Colonic mucosa (tissue), 4 donors: Measurements from ENCODE around the gene GLTP. TPM values are rescaled to one million over a fixed set of nuclear protein-coding genes. Genes with fewer than 3 reads are reported as not detected.

Source experiments
- DNase-seq: peaks from one replicate; pipeline ENCODE4 v3.0.0-alpha.2; 2020
- H3K27ac ChIP-seq: fragments of 200-600 bp; one replicate; pipeline ENCODE4 v1.8.0; 2021
- H3K27me3 ChIP-seq: fragments of 200-600 bp; one replicate; pipeline ENCODE4 v1.8.0; 2021
- H3K36me3 ChIP-seq: fragments of 200-600 bp; one replicate; pipeline ENCODE4 v1.8.0; 2021
- H3K4me1 ChIP-seq: fragments of 200-600 bp; one replicate; pipeline ENCODE4 v1.8.0; 2021; ENCODE audit warnings: mild to moderate bottlenecking
- H3K4me3 ChIP-seq: fragments of 200-600 bp; one replicate; pipeline ENCODE4 v1.8.0; 2021
- H3K9ac ChIP-seq, 2 donors: one replicate each; pipeline ENCODE4 v1.7.0; 2013; ENCODE audit warnings: control low read depth in 2 of 2, low read depth in 2 of 2, low read length in 2 of 2
- H3K9me3 ChIP-seq: fragments of 200-600 bp; one replicate; pipeline ENCODE4 v1.8.0; 2021
- intact Hi-C: fragments of 100-400 bp; cut with DNase I; formaldehyde crosslinking; loops from one replicate; pipeline ENCODE4 v1.14.1; 2022
- total RNA-seq, 2 donors: library from RNA; stranded (reverse); fragmentation: NEBNext Ultra II Directional in 1 of 2; extraction: Animal tissue kit (Norgen Biotek cat#: 25700) in 1 of 2; gene quantifications; one replicate each; pipeline ENCODE4 v1.2.1, GENCODE V29; 2021
- TF ChIP-seq, protein P1 (sequence below): fragments of 200-600 bp; IDR thresholded peaks from one replicate; pipeline ENCODE4 v1.8.0; 2022; ENCODE audit warnings: antibody characterized with exemption, mild to moderate bottlenecking
- donor health status: healthy.
- donor health status: DM: no; HTN: no; CAD: no.
- donor health status: DM: no; HTN: no; CAD: no.

GLTP gene
- total RNA-seq, 2 donors from 2014 or later: 72.0 to 76.3 TPM

GRCh38 chr12:109827566-109828550, 52.5 kb downstream of the GLTP start:
- H3K27me3 ChIP-seq: peaks cover 4% of the 10 kb centered on the region
- H3K27ac ChIP-seq: no peak overlapping the region
- H3K4me3 ChIP-seq: no peak overlapping the region
- TF ChIP-seq, protein P1, sequence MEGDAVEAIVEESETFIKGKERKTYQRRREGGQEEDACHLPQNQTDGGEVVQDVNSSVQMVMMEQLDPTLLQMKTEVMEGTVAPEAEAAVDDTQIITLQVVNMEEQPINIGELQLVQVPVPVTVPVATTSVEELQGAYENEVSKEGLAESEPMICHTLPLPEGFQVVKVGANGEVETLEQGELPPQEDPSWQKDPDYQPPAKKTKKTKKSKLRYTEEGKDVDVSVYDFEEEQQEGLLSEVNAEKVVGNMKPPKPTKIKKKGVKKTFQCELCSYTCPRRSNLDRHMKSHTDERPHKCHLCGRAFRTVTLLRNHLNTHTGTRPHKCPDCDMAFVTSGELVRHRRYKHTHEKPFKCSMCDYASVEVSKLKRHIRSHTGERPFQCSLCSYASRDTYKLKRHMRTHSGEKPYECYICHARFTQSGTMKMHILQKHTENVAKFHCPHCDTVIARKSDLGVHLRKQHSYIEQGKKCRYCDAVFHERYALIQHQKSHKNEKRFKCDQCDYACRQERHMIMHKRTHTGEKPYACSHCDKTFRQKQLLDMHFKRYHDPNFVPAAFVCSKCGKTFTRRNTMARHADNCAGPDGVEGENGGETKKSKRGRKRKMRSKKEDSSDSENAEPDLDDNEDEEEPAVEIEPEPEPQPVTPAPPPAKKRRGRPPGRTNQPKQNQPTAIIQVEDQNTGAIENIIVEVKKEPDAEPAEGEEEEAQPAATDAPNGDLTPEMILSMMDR: no peak
- H3K4me1 ChIP-seq: no peaks in the 10 kb centered on the region
- no peak overlapping the region for H3K9ac ChIP-seq
- intact Hi-C loops: no loop called here
- DNase-seq: peak; percentile 28
- no peaks in the 10 kb centered on the region for H3K9me3 ChIP-seq
- H3K36me3 ChIP-seq: no peaks in the 10 kb centered on the region

DNA sequence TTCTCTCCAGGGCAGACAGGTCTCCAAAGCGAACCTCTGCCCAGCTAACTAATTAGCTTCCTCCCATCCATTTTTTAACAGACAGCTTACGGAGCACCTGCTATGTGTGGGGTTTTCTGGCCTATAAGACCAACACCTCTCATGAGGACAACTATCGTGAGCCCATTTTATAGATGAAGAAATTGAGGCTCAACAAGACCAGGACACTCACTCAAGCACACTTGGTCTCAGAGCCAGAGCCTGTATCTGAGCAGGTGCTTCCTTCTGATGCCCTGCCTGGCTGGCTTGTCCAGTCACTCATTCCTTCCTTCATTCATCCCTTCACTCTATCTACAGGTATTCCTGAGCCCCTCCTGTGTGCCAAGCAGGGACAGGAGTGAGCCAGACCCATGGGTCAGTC, 53.3 kb downstream of the GLTP start:
- no peaks in the 10 kb centered on the region for H3K4me1 ChIP-seq
- H3K27me3 ChIP-seq: no peaks in the 10 kb centered on the region
- H3K27ac ChIP-seq: no peak overlapping the region
- no peak overlapping the region for H3K9ac ChIP-seq
- H3K4me3 ChIP-seq: no peak overlapping the region
- no peaks in the 10 kb centered on the region for H3K9me3 ChIP-seq
- TF ChIP-seq, protein P1: no peak
- no peak for DNase-seq
- intact Hi-C loops: no loop called here
- no peaks in the 10 kb centered on the region for H3K36me3 ChIP-seq

DNA sequence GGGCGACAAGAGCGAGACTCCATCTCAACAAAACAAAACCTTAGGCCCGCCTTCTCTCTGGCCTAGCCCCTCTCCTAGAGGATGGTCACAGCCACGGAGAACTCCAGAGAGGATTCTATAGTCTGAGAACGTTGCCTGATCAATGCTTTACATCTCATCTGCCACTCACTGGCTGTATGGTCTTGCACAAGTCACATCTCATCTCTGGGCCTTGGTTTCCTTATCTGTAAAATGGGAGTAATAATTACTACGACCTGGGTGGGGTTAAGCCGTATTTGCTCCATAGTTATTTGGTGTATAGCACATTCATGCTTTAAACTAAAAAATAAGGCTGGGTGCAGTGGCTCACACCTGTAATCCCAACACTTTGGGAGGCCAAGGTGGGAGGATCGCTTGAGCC, 55.6 kb downstream of the GLTP start:
- no peaks in the 10 kb centered on the region for H3K9me3 ChIP-seq
- no peaks in the 10 kb centered on the region for H3K36me3 ChIP-seq
- no peak for DNase-seq
- H3K27me3 ChIP-seq: no peaks in the 10 kb centered on the region
- no peak overlapping the region for H3K9ac ChIP-seq
- H3K27ac ChIP-seq: no peak overlapping the region
- H3K4me3 ChIP-seq: no peak overlapping the region
- intact Hi-C loops: no loop called here
- H3K4me1 ChIP-seq: no peaks in the 10 kb centered on the region
- TF ChIP-seq, protein P1: no peak

- TF ChIP-seq, protein P1: no peak
- H3K36me3 ChIP-seq: no peaks in the 10 kb centered on the region
- intact Hi-C loops: no loop called here
- no peak overlapping the region for H3K9ac ChIP-seq
- H3K9me3 ChIP-seq: no peaks in the 10 kb centered on the region
- H3K4me3 ChIP-seq: no peak overlapping the region
- no peaks in the 10 kb centered on the region for H3K4me1 ChIP-seq
- H3K27ac ChIP-seq: no peak overlapping the region
- no peaks in the 10 kb centered on the region for H3K27me3 ChIP-seq
- no peak for DNase-seq
These were observed 57.4 kb downstream of the GLTP start for GRCh38 chr12:109822951-109823411.

- Histone ChIP-seq H3K4me3 (no peak overlapping the region), H3K4me1 (no peaks in the 10 kb centered on the region), H3K9me3 (no peaks in the 10 kb centered on the region), H3K36me3 (no peaks in the 10 kb centered on the region), H3K27ac (no peak overlapping the region), H3K27me3 (no peaks in the 10 kb centered on the region), H3K9ac (no peak overlapping the region)
- no peak for DNase-seq
- TF ChIP-seq, protein P1: no peak
- intact Hi-C loops: no loop called here
These were observed 57.9 kb downstream of the GLTP start for GRCh38 chr12:109822416-109822815.
